ENCODE results near the gene SLC22A6.

The SLC22A6 gene

DNA sequence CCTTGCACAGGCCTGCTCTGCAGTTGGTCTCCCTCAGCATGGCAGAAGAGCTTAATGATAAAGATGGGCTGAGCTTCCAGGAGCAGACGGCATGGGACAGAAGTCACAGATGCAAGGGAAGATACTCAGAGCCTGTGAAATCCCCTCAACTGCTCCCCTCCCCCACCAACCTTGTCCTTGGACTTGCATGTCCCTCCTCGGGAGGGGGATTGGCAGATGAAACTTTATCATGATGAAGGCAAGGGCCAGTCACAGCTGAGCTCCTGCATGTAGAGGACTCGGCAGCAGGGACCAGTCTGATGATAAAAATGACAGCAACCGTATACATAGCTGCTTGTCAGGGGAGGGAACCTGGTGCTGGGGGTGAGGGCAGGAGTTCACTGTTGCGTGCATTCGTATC, 37.7 kb upstream of the SLC22A6 start:
- Histone ChIP-seq H2AFZ (ENCODE audit: low read depth, low read length) (no peak overlapping the region), H3K79me2 (ENCODE audit: low read length) (no peaks in the 10 kb centered on the region), H3K4me1 (ENCODE audit: low read length) (peaks cover 5% of the 10 kb centered on the region), H3K4me3 (ENCODE audit: low read length) (no peak overlapping the region), H3K27me3 (ENCODE audit: low read depth, low read length) (peaks cover 22% of the 10 kb centered on the region), H3K27ac (ENCODE audit: low read length) (no peak overlapping the region), H3K9me3 (ENCODE audit: insufficient read depth, low read length) (no peaks in the 10 kb centered on the region), H3K9ac (ENCODE audit: low read length) (no peak overlapping the region), H4K20me1 (ENCODE audit: insufficient read depth, low read length) (no peaks in the 10 kb centered on the region), H3K36me3 (replicated peaks; ENCODE audit: low read depth, low read length) (no peaks in the 10 kb centered on the region), H3K4me2 (ENCODE audit: low read length) (no peak overlapping the region)
- no peak for TF ChIP-seq EZH2phosphoT487 (IDR thresholded peaks at IDR 0.05; ENCODE audit: low read depth)
- TF ChIP-seq, protein P1, sequence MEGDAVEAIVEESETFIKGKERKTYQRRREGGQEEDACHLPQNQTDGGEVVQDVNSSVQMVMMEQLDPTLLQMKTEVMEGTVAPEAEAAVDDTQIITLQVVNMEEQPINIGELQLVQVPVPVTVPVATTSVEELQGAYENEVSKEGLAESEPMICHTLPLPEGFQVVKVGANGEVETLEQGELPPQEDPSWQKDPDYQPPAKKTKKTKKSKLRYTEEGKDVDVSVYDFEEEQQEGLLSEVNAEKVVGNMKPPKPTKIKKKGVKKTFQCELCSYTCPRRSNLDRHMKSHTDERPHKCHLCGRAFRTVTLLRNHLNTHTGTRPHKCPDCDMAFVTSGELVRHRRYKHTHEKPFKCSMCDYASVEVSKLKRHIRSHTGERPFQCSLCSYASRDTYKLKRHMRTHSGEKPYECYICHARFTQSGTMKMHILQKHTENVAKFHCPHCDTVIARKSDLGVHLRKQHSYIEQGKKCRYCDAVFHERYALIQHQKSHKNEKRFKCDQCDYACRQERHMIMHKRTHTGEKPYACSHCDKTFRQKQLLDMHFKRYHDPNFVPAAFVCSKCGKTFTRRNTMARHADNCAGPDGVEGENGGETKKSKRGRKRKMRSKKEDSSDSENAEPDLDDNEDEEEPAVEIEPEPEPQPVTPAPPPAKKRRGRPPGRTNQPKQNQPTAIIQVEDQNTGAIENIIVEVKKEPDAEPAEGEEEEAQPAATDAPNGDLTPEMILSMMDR (IDR thresholded peaks at IDR 0.05; ENCODE audit: low read depth, low read length), result no peak

DNA sequence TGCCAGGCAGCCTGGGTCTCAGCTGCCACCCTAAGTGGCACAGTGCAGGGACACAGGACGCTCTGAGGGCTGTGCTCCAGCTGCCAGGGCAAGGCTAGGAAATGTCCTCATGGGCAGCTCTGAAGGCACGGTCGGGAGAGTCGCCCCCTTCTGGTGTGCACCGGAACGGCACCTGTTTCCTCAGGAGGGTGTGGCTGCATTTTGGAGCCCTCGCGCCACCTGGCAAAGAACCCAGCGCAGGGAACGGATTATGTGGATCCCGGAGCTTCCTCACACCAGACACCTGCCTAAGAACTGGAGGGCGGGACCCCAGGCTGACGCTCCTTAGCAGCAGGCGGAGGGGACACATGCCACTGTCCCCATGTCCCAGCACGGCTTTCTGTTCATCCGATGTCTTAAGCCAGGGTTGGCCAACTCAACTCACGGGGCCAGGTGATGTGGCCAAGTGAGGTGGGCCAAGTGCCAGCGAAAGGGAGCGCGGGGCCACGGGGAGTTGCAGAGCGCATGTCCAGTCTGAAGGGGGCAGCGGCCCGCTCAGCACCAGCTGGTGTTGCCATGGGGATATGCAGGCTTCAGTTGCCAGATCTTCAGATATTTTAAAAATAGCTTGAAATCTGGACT, 36.0 kb upstream of the SLC22A6 start:
- no peak overlapping the region for H3K4me3 ChIP-seq (ENCODE audit: low read length)
- H2AFZ ChIP-seq (ENCODE audit: low read depth, low read length), result no peak overlapping the region
- H4K20me1 ChIP-seq (ENCODE audit: insufficient read depth, low read length), result no peaks in the 10 kb centered on the region
- TF ChIP-seq, protein P1 (IDR thresholded peaks at IDR 0.05; ENCODE audit: low read depth, low read length), result peak; percentile 54
- no peak for TF ChIP-seq EZH2phosphoT487 (IDR thresholded peaks at IDR 0.05; ENCODE audit: low read depth)
- no peak overlapping the region for H3K4me2 ChIP-seq (ENCODE audit: low read length)
- no peak overlapping the region for H3K9ac ChIP-seq (ENCODE audit: low read length)
- peaks cover 5% of the 10 kb centered on the region for H3K4me1 ChIP-seq (ENCODE audit: low read length)
- no peak overlapping the region for H3K27ac ChIP-seq (ENCODE audit: low read length)
- H3K27me3 ChIP-seq (ENCODE audit: low read depth, low read length), result peaks cover 25% of the 10 kb centered on the region
- no peaks in the 10 kb centered on the region for H3K36me3 ChIP-seq (replicated peaks; ENCODE audit: low read depth, low read length)
- H3K79me2 ChIP-seq (ENCODE audit: low read length), result no peaks in the 10 kb centered on the region
- no peaks in the 10 kb centered on the region for H3K9me3 ChIP-seq (ENCODE audit: insufficient read depth, low read length)

DNA sequence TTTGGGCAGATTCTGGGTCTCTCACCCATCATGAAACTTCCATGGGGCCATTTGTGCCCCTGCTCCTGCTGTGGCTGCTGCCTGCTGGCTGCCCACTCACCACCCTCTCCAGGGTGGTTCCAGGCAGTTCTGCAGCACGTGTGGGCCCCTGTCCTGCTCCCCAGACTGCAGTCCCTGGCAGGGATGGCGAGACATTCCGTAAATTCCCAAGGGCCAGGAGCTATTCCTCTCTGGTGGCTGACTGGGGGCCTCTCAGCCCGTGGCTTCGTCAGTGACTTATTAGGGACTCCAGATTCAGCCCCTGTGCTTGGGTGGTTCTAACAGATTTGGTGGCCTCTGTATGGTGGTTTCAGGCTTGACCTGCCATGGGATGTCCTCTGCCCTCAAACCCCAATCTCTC, 34.7 kb upstream of the SLC22A6 start:
- H2AFZ ChIP-seq (ENCODE audit: low read depth, low read length), result no peak overlapping the region
- peaks cover 5% of the 10 kb centered on the region for H3K4me1 ChIP-seq (ENCODE audit: low read length)
- peaks cover 17% of the 10 kb centered on the region for H3K27me3 ChIP-seq (ENCODE audit: low read depth, low read length)
- no peaks in the 10 kb centered on the region for H4K20me1 ChIP-seq (ENCODE audit: insufficient read depth, low read length)
- no peaks in the 10 kb centered on the region for H3K9me3 ChIP-seq (ENCODE audit: insufficient read depth, low read length)
- H3K4me3 ChIP-seq (ENCODE audit: low read length), result no peak overlapping the region
- H3K4me2 ChIP-seq (ENCODE audit: low read length), result no peak overlapping the region
- H3K9ac ChIP-seq (ENCODE audit: low read length), result no peak overlapping the region
- H3K79me2 ChIP-seq (ENCODE audit: low read length), result no peaks in the 10 kb centered on the region
- no peak overlapping the region for H3K27ac ChIP-seq (ENCODE audit: low read length)
- H3K36me3 ChIP-seq (replicated peaks; ENCODE audit: low read depth, low read length), result no peaks in the 10 kb centered on the region
- TF ChIP-seq, protein P1 (IDR thresholded peaks at IDR 0.05; ENCODE audit: low read depth, low read length), result no peak
- no peak for TF ChIP-seq EZH2phosphoT487 (IDR thresholded peaks at IDR 0.05; ENCODE audit: low read depth)

DNA sequence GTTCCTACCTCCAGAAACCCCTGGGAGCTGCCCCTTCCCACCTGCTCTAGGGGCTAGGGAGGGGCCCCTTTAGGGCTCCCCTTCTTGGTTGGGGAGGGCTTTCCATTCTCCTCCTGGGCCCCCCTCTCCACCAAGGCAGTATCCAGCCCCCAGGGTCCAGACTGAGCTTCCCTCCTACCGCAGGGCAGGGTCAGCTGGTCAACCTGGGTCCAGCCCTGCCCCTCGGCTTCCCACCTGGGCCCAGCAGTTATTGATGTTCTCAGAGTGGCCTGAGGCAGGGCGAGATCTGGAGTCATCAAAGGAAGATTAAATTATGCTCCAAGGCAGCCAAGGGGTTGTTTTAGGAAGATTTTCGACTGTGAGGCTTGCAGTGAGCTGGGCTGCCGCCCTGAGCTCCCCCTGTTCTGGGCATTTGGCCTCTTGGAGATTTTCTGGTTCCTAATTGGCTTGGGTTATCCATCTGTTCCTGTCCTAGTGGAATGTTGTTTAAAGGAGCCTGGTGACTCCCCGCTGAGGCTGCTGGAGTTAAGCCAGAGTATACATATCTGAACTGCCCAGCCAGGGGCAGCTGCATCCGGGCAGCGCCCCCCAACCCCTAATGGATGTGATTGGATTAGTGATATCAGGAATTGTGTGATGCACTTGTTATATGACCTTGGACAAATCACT, 32.7 kb upstream of the SLC22A6 start:
- H3K27me3 ChIP-seq (ENCODE audit: low read depth, low read length), result peaks cover 27% of the 10 kb centered on the region
- H3K4me1 ChIP-seq (ENCODE audit: low read length), result no peaks in the 10 kb centered on the region
- H3K9me3 ChIP-seq (ENCODE audit: insufficient read depth, low read length), result no peaks in the 10 kb centered on the region
- no peak overlapping the region for H3K27ac ChIP-seq (ENCODE audit: low read length)
- no peaks in the 10 kb centered on the region for H4K20me1 ChIP-seq (ENCODE audit: insufficient read depth, low read length)
- no peaks in the 10 kb centered on the region for H3K79me2 ChIP-seq (ENCODE audit: low read length)
- H3K4me3 ChIP-seq (ENCODE audit: low read length), result no peak overlapping the region
- no peak overlapping the region for H2AFZ ChIP-seq (ENCODE audit: low read depth, low read length)
- H3K9ac ChIP-seq (ENCODE audit: low read length), result no peak overlapping the region
- no peak overlapping the region for H3K4me2 ChIP-seq (ENCODE audit: low read length)
- H3K36me3 ChIP-seq (replicated peaks; ENCODE audit: low read depth, low read length), result no peaks in the 10 kb centered on the region
- TF ChIP-seq, protein P1 (IDR thresholded peaks at IDR 0.05; ENCODE audit: low read depth, low read length), result no peak
- TF ChIP-seq EZH2phosphoT487 (IDR thresholded peaks at IDR 0.05; ENCODE audit: low read depth), result no peak

Data from OCI-LY3 (cell line).